Osteocyte (in vitro differentiated cells): ENCODE measurements around the gene WDR27. TPM values are rescaled to one million over a fixed set of nuclear protein-coding genes. Genes with fewer than 3 reads are reported as not detected.

ENCODE experiments used
- DNase-seq: peaks from one replicate; pipeline ENCODE4 v3.0.0; 2021; ENCODE audit warnings: mixed read lengths; ENCODE audit not compliant: unreplicated experiment; ENCODE audit errors: extremely low spot score
- H3K27ac Mint-ChIP-seq: one replicate; pipeline ENCODE4 v1.8.0; 2021; ENCODE audit warnings: mild to moderate bottlenecking, mixed read lengths; ENCODE audit not compliant: unreplicated experiment
- H3K27me3 Mint-ChIP-seq: one replicate; pipeline ENCODE4 v1.8.0; 2021; ENCODE audit warnings: mixed read lengths; ENCODE audit not compliant: unreplicated experiment
- H3K36me3 Mint-ChIP-seq: one replicate; pipeline ENCODE4 v1.8.0; 2021; ENCODE audit warnings: mixed read lengths; ENCODE audit not compliant: unreplicated experiment
- H3K4me1 Mint-ChIP-seq: one replicate; pipeline ENCODE4 v1.8.0; 2021; ENCODE audit warnings: mixed read lengths; ENCODE audit not compliant: unreplicated experiment
- H3K4me3 Mint-ChIP-seq: one replicate; pipeline ENCODE4 v1.8.0; 2021; ENCODE audit warnings: mild to moderate bottlenecking, moderate library complexity, mixed read lengths; ENCODE audit not compliant: unreplicated experiment
- H3K9me3 Mint-ChIP-seq: one replicate; pipeline ENCODE4 v1.8.0; 2021; ENCODE audit warnings: mixed read lengths; ENCODE audit not compliant: unreplicated experiment
- total RNA-seq: library from RNA; stranded (reverse); gene quantifications from 2 replicates; pipeline ENCODE4 v1.2.1, GENCODE V29; 2021
- TF ChIP-seq, protein P1 (sequence below): fragments of 200-600 bp; sonication (generic); IDR thresholded peaks from 2 replicates; pipeline ENCODE4 v1.5.0; 2021; ENCODE audit warnings: antibody characterized with exemption, mild to moderate bottlenecking, moderate library complexity

Gene WDR27
- total RNA-seq, 1 donor from 2014 or later = 37.4 TPM

DNA sequence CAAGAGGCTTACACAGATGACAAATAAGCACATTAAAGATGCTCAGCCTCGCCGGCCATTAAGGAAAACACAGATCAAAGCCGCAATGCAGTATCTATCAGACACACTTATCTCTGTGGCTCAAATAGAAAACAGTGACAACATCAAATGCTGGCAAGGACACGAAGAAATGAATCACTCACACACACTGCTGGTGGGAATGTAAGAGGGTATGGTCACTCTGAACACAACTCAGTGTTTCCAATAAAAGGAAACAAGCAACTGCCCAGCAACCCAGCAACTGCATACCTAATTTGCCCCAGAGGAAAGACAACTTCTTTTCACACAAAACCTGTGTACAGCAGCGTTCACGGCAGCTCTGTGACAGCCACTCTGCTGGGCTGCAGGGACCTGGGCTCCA is 155.8 kb downstream of the WDR27 start:
- TF ChIP-seq, protein P1, sequence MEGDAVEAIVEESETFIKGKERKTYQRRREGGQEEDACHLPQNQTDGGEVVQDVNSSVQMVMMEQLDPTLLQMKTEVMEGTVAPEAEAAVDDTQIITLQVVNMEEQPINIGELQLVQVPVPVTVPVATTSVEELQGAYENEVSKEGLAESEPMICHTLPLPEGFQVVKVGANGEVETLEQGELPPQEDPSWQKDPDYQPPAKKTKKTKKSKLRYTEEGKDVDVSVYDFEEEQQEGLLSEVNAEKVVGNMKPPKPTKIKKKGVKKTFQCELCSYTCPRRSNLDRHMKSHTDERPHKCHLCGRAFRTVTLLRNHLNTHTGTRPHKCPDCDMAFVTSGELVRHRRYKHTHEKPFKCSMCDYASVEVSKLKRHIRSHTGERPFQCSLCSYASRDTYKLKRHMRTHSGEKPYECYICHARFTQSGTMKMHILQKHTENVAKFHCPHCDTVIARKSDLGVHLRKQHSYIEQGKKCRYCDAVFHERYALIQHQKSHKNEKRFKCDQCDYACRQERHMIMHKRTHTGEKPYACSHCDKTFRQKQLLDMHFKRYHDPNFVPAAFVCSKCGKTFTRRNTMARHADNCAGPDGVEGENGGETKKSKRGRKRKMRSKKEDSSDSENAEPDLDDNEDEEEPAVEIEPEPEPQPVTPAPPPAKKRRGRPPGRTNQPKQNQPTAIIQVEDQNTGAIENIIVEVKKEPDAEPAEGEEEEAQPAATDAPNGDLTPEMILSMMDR = no peak
- no peak overlapping the region for H3K4me3 Mint-ChIP-seq
- H3K36me3 Mint-ChIP-seq = peaks cover 7% of the 10 kb centered on the region
- H3K4me1 Mint-ChIP-seq = peaks cover 4% of the 10 kb centered on the region
- H3K27ac Mint-ChIP-seq = no peak overlapping the region
- no peak for DNase-seq
- H3K9me3 Mint-ChIP-seq = peaks cover 19% of the 10 kb centered on the region
- H3K27me3 Mint-ChIP-seq = no peaks in the 10 kb centered on the region

DNA sequence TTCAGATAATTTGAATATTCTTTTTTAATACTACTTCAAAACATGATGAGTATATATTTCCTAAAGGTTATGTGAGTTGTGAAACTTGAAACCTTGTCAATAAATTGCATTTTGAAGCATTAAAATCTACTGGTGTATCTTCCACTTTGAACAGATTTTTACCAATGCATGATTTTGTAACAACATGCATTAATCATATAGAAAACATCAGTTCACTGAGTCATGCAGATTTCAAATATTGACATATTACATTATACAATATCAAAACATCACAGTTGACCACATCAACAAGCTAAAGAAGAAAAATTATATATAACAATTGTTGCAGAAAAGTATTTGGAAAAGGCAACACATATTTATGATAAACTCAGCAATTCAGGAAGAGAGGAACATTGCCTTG is 158.1 kb downstream of the WDR27 start:
- H3K4me3 Mint-ChIP-seq = no peak overlapping the region
- TF ChIP-seq, protein P1 = no peak
- peaks cover 15% of the 10 kb centered on the region for H3K9me3 Mint-ChIP-seq
- no peak overlapping the region for H3K27ac Mint-ChIP-seq
- no peak for DNase-seq
- H3K36me3 Mint-ChIP-seq = peaks cover 7% of the 10 kb centered on the region
- no peaks in the 10 kb centered on the region for H3K27me3 Mint-ChIP-seq
- H3K4me1 Mint-ChIP-seq = peaks cover 12% of the 10 kb centered on the region

DNA sequence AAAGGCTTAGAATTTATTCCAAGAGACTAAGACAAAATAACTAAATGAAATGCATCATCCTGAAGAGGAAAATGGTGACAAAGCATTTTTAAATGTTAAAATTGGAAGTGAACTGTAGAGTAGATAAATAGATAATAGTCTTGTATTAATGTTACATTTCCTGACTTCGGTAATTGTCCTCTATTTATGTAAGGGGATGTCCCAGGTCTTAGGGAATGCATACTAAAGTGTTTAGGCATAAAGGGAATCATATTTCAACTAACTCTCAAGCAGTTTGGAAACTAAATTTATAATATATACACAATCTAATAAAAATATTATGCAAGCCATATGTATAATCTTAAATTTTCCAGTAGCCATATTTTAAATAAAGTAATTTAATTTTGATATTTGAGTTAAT is 159.3 kb downstream of the WDR27 start:
- Mint-ChIP-seq H3K4me3 (no peak overlapping the region), H3K9me3 (peaks cover 8% of the 10 kb centered on the region), H3K4me1 (peaks cover 12% of the 10 kb centered on the region), H3K36me3 (peaks cover 3% of the 10 kb centered on the region), H3K27me3 (no peaks in the 10 kb centered on the region), H3K27ac (no peak overlapping the region)
- DNase-seq = no peak
- TF ChIP-seq, protein P1 = no peak

DNA sequence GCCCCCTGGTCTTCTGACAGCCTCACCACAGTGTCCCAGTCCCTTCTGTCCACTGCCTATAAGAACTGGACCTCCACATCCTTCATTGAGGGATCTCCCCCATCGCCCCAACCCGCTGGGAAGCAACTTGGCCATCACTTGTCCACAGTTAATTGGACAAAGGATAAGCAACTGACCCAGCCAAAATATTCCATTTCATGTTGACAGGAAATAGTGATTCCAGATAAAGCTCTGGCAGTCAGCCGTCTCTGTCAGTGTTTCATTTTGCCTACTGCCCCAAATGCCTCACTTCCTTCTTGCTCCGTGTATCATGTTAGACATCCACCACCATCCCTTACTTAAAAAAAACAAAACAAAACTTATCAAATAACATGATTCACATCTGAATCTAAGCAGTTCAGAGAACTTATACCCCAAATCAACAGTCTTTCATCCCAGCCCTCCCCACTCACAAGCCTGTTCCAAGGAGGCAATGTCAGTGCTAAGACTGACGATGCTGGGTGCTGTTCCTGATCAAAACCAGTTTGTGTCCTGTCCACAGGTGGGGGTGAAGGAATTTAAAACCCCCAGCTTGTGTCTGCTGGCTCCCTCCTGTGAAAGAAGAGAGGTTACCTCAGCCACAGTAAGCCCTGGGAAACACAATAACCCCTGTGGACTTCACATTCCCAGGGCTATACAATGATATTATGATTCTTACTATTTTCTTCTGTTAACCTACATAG is 162.5 kb downstream of the WDR27 start:
- Mint-ChIP-seq H3K27me3 (no peaks in the 10 kb centered on the region), H3K4me3 (no peak overlapping the region), H3K4me1 (peaks cover 12% of the 10 kb centered on the region), H3K27ac (no peak overlapping the region), H3K36me3 (peaks cover 6% of the 10 kb centered on the region), H3K9me3 (peaks cover 24% of the 10 kb centered on the region)
- no peak for DNase-seq
- TF ChIP-seq, protein P1 = no peak

DNA sequence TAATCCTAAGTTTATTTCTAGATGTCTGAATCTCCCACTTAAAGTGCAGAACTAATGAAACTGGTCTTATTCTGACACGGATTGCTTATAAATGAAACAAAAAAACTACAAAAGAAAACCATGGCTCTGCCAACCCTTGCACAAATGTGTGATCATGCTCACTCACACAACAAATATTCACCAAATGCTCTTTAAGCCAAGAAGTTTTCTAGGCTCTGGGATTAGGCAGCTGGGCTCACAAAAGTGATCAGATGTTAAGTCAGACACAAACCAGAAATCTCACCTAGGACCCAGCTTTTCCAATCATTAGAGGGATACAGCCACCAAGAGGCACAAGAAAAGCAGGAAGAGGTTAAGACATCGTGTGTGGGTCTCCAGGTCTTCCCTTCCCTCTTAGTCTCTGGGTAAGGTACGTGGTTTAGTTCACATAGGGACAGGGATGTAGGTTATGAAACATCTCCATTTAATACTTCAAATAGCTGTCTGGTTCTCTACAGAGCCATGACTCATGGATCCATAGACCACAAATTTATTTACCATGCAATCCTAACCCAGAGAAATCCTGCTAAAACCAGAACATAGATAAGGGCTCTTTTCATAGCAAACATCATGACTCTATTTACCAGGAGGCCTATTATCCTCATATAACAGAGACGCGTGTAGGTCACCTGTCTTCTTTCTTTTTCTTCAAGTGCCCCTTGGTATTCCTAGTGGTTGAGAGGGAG is 165.2 kb downstream of the WDR27 start:
- DNase-seq = no peak
- H3K4me3 Mint-ChIP-seq = no peak overlapping the region
- H3K27me3 Mint-ChIP-seq = no peaks in the 10 kb centered on the region
- peaks cover 9% of the 10 kb centered on the region for H3K36me3 Mint-ChIP-seq
- peaks cover 32% of the 10 kb centered on the region for H3K9me3 Mint-ChIP-seq
- no peak overlapping the region for H3K27ac Mint-ChIP-seq
- H3K4me1 Mint-ChIP-seq = peaks cover 8% of the 10 kb centered on the region
- TF ChIP-seq, protein P1 = no peak
